Skin of body (tissue), 2 donors: ENCODE measurements around the gene BRI3BP. TPM values are rescaled to one million over a fixed set of nuclear protein-coding genes. Genes with fewer than 3 reads are reported as not detected.
"Not testable (repeated sequence)": the region's sequence is repeated elsewhere in the genome, so short reads cannot be mapped to it uniquely, and the experiment has no call there.

Source experiments
- DNase-seq: peaks from one replicate; lab custom pipeline; 2025; lab: John Stamatoyannopoulos, UW
- total RNA-seq: library from RNA; depleted of rRNA; stranded (reverse); fragments of >200 nt; gene quantifications from one replicate; pipeline ENCODE4 v1.2.3, GENCODE V29; 2014

The BRI3BP gene
- total RNA-seq, 1 donor from 2014 or later = 12.4 TPM

- no peak for DNase-seq
Observed at GRCh38 chr12:125021771-125022170, 28.3 kb downstream of the BRI3BP start.

GRCh38 chr12:125023065-125023464 is 29.6 kb downstream of the BRI3BP start:
- DNase-seq = no peak

GRCh38 chr12:125024949-125025563 is 31.6 kb downstream of the BRI3BP start:
- DNase-seq = no peak

GRCh38 chr12:125025606-125026235 is 32.3 kb downstream of the BRI3BP start:
- DNase-seq = no peak

- no peak for DNase-seq
Observed at GRCh38 chr12:125028106-125028505, 34.7 kb downstream of the BRI3BP start.

GRCh38 chr12:125029761-125030358 is 36.4 kb downstream of the BRI3BP start:
- DNase-seq = no peak

- not testable (repeated sequence) for DNase-seq
Observed at GRCh38 chr12:125031471-125031870, 38.0 kb downstream of the BRI3BP start.

GRCh38 chr12:125032466-125033152 is 39.2 kb downstream of the BRI3BP start:
- DNase-seq = no peak

- DNase-seq = no peak
Observed at GRCh38 chr12:125033288-125033687, 39.8 kb downstream of the BRI3BP start.

GRCh38 chr12:125038976-125039625 is 45.7 kb downstream of the BRI3BP start:
- DNase-seq = no peak

GRCh38 chr12:125049093-125049458 is 55.6 kb downstream of the BRI3BP start:
- no peak for DNase-seq

GRCh38 chr12:125050446-125050845 is 57.0 kb downstream of the BRI3BP start:
- DNase-seq = no peak

- no peak for DNase-seq
Observed at GRCh38 chr12:125050868-125051267, 57.4 kb downstream of the BRI3BP start.

- DNase-seq = no peak
Observed at GRCh38 chr12:125053821-125054220, 60.4 kb downstream of the BRI3BP start.

GRCh38 chr12:125055591-125055990 is 62.1 kb downstream of the BRI3BP start:
- no peak for DNase-seq

- DNase-seq = no peak
Observed at GRCh38 chr12:125056306-125056705, 62.9 kb downstream of the BRI3BP start.

- no peak for DNase-seq
Observed at GRCh38 chr12:125057708-125058107, 64.3 kb downstream of the BRI3BP start.

GRCh38 chr12:125061229-125061628 is 67.8 kb downstream of the BRI3BP start:
- DNase-seq = no peak

- not testable (repeated sequence) for DNase-seq
Observed at GRCh38 chr12:125063522-125063921, 70.1 kb downstream of the BRI3BP start.

GRCh38 chr12:125064492-125064891 is 71.0 kb downstream of the BRI3BP start:
- DNase-seq = no peak

GRCh38 chr12:125065021-125065918 is 71.8 kb downstream of the BRI3BP start, which contains the start of gene AACS:
AACS (plus strand) TSS chr12:125065435; CDS start chr12:125065585, 150 bp downstream.
- DNase-seq = peak; percentile 42
